HG03060 (cell line): Measurements from ENCODE around the gene SPDEF.

ENCODE experiments used
- ATAC-seq: cut with Tn5 transposase; IDR thresholded peaks from one replicate; pipeline ENCODE4 v1.9.1; 2021; ENCODE audit warnings: low read depth, moderate number of reproducible peaks; ENCODE audit not compliant: unreplicated experiment

Gene SPDEF

DNA sequence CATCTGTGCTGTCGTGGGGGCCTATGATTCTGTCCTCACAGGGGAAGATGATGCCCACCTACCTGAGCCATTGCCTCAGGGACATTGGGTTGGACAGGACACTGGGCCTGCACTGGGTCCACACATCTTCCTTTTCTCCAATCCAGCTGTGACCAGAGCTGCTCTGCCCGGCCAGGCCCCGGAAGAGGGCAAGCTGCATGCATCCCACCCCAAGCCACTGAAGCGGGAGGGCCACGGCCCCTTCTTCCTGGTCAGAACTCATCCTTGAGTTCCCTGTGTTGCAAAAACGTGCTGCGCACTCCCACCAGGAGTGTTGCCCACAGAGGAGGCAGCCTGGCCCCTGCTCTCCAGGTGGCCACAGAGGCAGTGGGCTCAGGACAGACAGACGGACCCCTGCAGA lies 38.2 kb downstream of the SPDEF start:
- no peak for ATAC-seq

DNA sequence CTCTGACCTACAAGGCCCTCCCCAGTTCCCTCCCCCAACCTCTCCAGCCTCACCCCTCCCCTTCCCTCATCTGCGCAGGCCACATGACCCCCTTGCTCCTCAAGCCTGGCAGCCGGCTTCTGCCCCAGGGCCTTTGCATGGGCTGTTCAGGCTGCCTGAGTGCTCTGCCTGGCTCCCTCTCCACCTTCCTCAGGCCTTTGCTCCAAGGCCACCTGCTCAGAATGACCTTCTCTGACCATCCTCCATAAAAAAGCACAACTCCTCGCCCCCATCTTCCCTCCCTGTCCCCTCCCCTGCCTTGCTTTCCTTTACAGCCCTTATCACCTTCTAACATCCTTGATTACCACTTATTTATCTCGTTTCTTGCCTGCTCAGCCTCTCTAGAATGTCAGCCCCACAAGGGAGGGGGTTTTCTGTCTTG lies 38.7 kb downstream of the SPDEF start:
- ATAC-seq = no peak

- no peak for ATAC-seq
Observed at GRCh38 chr6:34516391-34517324, 39.5 kb downstream of the SPDEF start.

DNA sequence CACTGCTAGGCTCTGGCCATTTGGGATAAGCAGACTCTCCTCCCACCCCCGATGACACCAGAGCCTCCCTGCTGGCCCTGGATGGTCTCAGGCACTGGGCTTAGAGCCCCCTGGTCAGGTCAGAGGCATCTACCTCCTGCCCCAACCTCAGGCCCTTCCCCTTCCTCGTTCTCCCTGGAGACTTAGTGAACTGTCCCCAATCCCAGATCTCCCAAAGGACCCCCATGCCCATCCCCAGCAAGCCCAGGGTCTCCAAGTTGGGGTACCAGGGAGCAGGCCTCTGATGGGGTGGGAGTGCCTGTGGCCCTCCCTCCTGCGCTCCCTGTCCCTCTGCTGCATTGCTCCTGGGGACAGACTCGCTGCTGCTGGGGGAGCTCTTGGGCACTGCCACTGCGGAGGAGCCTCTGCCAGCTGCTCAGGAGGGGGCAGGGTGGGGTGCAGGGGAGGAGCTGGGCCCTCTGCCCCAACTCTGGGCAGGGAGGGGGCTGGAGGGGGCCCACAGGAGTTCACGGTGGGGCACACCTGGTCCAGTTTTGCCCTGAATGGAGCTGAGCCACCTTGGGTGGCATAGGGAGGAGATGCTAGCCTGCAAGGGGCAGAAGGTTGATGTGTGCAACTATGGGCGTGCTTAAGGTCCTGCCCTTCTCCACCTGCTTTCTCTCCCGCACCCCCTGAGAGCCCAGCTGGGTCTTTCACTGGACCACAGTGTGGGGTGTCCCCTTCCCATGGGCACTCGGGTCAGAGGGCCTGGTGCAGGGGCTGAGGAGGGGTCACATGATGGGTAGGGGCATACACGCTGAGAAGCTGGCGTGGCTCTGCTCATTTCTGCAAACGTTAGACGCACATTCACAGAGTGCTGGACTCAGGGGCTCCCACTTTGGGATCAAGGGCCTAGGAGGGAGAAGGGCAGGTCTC lies 40.4 kb downstream of the SPDEF start:
- ATAC-seq = no peak

DNA sequence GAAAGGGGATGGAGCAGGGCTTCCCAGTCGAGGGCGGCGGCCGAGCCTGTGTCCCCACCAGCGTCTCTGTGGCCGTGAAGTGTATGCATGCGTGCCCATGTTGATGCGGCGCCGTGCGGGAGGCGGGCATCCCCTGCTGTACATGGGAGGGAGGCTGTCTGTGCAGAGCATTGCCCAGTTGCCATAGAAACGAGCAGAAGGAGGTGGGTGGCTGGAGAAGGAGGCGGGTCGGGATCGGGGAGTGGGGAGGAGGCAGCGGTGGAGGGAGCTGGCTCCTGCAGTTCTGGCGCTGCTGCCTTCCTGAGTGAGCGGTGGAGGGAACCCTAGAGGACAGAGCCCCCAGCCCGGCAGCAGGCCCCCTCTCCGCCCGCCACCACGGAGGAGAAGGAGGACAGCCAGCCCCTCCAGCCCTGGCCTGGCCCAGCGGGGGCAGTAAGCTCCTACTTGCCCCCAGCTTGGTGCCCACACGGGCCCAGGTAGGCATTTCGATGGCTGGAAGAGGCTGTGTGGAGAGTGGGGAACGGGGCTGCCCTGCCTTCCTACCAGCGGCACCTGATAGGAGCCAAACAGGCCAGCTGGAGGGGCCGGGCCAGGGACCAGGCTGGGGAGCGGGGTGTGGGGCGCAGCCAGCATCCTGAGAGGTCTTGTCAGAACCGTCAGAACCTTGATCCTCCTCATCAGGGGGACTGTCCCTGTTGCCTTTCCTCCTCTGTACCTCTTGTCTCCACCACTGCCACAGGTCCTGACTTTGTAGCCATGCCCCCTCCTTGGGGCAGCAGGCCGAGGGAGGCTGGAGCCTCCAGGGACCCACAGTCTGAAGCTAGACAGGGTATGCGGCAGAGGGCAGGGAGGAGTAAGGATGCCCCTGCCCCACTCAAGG lies 41.3 kb downstream of the SPDEF start:
- ATAC-seq = no peak

- no peak for ATAC-seq
Observed at GRCh38 chr6:34514112-34514511, 42.0 kb downstream of the SPDEF start.

- ATAC-seq = no peak
Observed at GRCh38 chr6:34513646-34514045, 42.5 kb downstream of the SPDEF start.

GRCh38 chr6:34512738-34513115 lies 43.4 kb downstream of the SPDEF start:
- ATAC-seq = no peak

GRCh38 chr6:34511915-34512737 lies 44.0 kb downstream of the SPDEF start:
- ATAC-seq = no peak

DNA sequence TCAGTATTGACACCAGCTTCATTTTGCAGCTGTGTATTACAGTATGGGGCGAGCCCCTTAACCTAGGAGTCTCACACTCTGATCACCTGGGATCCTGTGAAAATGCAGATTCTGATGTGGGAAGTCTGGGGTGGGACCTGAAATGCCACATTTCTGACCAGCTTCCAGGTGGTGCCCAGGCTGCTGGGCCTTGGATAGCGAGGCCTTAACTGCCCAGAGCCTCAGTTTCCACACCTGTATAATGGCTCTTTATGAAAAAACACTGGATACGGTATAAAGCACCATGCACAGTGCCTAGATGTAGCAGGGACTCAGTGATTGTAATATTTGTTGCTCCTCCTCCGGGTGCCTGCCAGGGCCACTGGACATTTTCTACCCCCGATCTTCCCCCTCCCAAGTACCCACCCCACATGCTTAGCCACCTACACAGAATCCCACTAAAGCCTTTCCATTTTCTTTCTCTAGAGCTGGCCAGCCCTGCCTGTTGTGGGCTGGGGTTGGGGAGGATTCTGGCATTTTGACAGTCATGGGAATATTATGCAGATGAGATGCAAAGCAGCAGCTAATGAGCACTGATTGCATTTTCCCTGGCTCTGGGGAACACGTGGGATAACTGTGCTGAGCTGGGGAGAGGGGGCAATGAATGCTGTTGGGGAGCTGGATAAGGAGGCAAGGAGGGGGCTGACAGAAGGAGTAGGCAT lies 44.8 kb downstream of the SPDEF start:
- ATAC-seq = no peak

GRCh38 chr6:34510299-34510698 lies 45.8 kb downstream of the SPDEF start:
- ATAC-seq = no peak

DNA sequence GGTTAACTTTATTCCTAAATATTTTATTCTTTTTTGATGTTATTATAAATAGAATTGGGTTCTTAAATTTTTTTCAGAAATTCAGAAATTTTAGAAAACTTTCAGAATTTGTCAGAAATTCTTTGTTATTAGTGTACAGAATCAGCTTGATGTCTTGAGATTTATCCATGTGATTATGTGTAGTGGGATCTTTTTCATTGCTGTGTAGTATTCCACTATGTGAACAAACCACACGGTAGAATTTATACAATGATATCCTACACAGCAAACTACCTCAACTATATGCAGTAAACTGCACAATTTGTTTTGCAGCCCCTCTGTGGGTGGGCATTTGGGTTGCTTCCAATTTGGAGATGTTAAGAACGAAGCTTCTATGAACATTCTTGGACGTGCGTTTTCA lies 46.3 kb downstream of the SPDEF start:
- ATAC-seq = no peak

GRCh38 chr6:34508425-34508824 lies 47.7 kb downstream of the SPDEF start:
- ATAC-seq = no peak

- ATAC-seq = no peak
Observed at GRCh38 chr6:34506718-34507117, 49.4 kb downstream of the SPDEF start.

DNA sequence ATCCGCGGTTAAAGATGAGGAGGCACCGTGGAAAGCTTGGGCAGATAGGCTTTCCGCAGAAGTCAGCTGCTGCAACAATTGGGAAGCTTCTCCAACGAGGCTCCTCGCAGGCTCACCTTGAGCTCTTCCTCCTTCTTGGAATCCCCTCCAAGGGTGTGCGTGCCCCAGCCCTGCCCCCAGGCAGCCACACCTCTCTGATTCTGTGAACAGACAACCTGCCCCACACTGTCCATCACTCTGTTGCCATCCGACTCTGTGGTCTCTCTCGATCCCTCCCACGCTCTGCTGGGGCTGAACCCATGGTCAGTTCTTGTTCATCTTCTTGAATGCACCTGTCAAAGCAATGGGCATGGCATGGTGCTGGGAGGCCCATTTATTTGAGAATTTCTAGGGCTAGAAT lies 58.7 kb downstream of the SPDEF start:
- ATAC-seq = no peak

GRCh38 chr6:34496103-34496685 lies 59.9 kb downstream of the SPDEF start:
- no peak for ATAC-seq

DNA sequence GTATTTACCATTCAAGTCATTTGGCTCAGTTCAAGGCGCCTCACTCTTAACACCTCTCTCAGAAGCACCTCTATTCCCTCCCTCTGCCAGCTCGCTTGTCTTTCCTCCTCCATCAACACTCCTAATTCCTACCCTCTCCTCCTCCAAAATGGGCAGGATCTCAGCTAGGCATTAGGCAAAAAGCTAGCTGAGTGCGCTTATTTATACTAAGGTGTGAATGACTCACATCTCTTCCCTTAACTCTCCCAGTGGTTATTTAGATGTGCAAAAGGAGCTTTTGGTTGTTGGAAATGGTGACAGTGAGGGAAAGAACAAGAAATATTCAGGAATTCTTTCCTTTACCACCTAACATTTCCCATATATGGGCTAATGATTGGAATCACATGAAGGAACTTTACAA lies 61.2 kb downstream of the SPDEF start:
- no peak for ATAC-seq

GRCh38 chr6:34493344-34493743 lies 62.8 kb downstream of the SPDEF start:
- ATAC-seq = no peak

DNA sequence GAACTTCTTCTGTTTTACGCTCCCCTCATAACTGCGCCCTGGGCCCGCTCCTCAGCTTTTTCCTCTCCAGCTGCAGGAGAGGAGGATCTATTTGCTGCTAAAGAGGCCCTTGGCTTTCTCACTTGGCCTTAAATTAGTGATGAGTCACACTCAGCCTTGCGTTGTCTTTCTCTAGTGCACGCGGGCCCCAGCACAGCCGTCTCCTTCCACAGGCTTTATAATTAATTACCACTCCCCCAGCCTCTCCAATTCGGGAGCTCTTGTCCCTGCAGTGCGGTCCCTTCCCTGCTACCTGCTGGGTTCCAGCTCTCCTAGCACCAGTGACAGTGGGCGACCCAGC lies 65.1 kb downstream of the SPDEF start:
- no peak for ATAC-seq
